Transverse colon (tissue), 4 donors: ENCODE data around the gene NETO2. TPM values are rescaled to one million over a fixed set of nuclear protein-coding genes. Genes with fewer than 3 reads are reported as not detected.

Source experiments
- DNase-seq: peaks from one replicate; pipeline ENCODE4 v3.0.0-alpha.2; 2019
- H3K27ac ChIP-seq, 4 donors: fragments of 200-600 bp; sonication (generic); 2 replicates each; pipeline ENCODE4 v1.5.1; 2016 to 2018; ENCODE audit warnings: inconsistent platforms in 4 of 4
- H3K27me3 ChIP-seq: fragments of 200-600 bp; sonication (generic); 2 replicates; pipeline ENCODE4 v1.5.1; 2017; ENCODE audit warnings: inconsistent platforms
- H3K36me3 ChIP-seq, 4 donors: fragments of 200-600 bp; sonication (generic); 2 replicates each; pipeline ENCODE4 v1.5.1; 2017 to 2019; ENCODE audit warnings: inconsistent platforms in 4 of 4
- H3K4me1 ChIP-seq, 4 donors: fragments of 200-600 bp; sonication (generic); 2 replicates each; pipeline ENCODE4 v1.5.1; 2017 to 2020; ENCODE audit warnings: inconsistent platforms in 4 of 4
- H3K4me3 ChIP-seq, 4 donors: fragments of 200-600 bp; sonication (generic); 1 replicate in 1 of 4; 2 replicates in 3 of 4; pipeline versions ENCODE4 v1.5.1 to v1.6.1; 2017 to 2019; ENCODE audit warnings: inconsistent platforms in 4 of 4
- H3K9me3 ChIP-seq, 2 donors: fragments of 200-600 bp; sonication (generic); 2 replicates each; pipeline ENCODE4 v1.5.1; 2017 to 2019; ENCODE audit warnings: inconsistent platforms in 2 of 2
- EP300 ChIP-seq: sonication (generic); formaldehyde crosslinking; IDR thresholded peaks from one replicate; pipeline ENCODE4 v1.6.1; 2017; ENCODE audit warnings: antibody characterized with exemption, low read depth
- POLR2A ChIP-seq: fragments of 450-650 bp; IDR thresholded peaks from one replicate; pipeline ENCODE4 v1.6.1; 2016; ENCODE audit warnings: antibody characterized with exemption, mild to moderate bottlenecking, moderate library complexity
- POLR2AphosphoS5 ChIP-seq, 3 donors: sonication (generic); formaldehyde crosslinking; IDR thresholded peaks; one replicate each; pipeline ENCODE4 v1.6.1; 2016; ENCODE audit warnings: antibody characterized with exemption in 3 of 3
- WGBS, 2 donors: methylation state at CpG; one replicate each; pipeline ENCODE4 v1.1.5; 2018; ENCODE audit warnings: low coverage in 1 of 2; 5-methylcytosine and 5-hydroxymethylcytosine counted together
- in situ Hi-C, 4 donors: fragments of 200-750 bp; cut with MboI; loops; one replicate each; pipeline versions ENCODE4 v1.15.0 to v1.15.1; 2017; ENCODE audit warnings: low sequenced_read_pairs in 3 of 4, low pct_ligation_motif_present in 1 of 4, low pct_unique_long_range_greater_than_20kb in 1 of 4
- intact Hi-C: fragments of 100-400 bp; cut with DNase I; formaldehyde crosslinking; loops from one replicate; pipeline ENCODE4 v1.15.1; 2023; ENCODE audit warnings: low total_unique reads
- total RNA-seq, 4 donors: library from RNA; depleted of rRNA; stranded (reverse); fragments of >200 nt; gene quantifications; one replicate each; pipeline ENCODE4 v1.1.0, GENCODE V29; 2016
- TF ChIP-seq, protein P1 (sequence below), 5 experiments: fragments of 200-600 bp in 3 of 5; fragments of 450-650 bp in 2 of 5; sonication (generic) in 3 of 5; IDR thresholded peaks; 1 replicate in 2 of 5; 2 replicates in 3 of 5; pipeline ENCODE4 v1.5.1; 2016 to 2017; ENCODE audit warnings: antibody characterized with exemption in 5 of 5, inconsistent platforms in 3 of 5, mild to moderate bottlenecking in 2 of 5, moderate library complexity in 1 of 5

NETO2 gene
- total RNA-seq, 4 donors from 2014 or later: 5.0 to 31.7 (median 15.9) TPM

DNA sequence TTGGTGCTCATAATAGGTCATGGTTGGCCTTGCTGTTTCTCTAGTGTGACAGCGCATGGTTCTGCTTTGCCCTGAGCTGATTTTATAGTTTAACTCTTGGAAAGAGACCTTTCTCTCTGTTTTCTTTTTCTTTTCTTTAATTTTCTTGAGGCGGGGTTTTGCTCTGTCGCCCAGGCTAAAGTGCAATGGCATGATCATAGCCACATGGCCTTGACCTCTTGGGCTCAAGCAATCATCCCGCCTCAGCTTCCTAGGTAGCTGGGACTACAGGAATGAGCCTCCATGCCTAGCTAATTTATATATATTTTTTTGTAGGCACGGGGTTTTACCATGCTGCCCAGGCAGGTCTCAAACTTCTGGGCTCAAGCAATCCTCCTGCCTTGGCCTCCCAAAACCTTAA is 89.8 kb downstream of the NETO2 start:
- Histone ChIP-seq H3K27me3 (no peaks in the 10 kb centered on the region), H3K36me3 (no peaks in the 10 kb centered on the region), H3K4me3 (no peak overlapping the region), H3K9me3 (no peaks in the 10 kb centered on the region), H3K27ac (no peak overlapping the region), H3K4me1 (peaks cover 0 to 11% (median 4%) of the 10 kb centered on the region in 4 donors)
- TF ChIP-seq, protein P1, sequence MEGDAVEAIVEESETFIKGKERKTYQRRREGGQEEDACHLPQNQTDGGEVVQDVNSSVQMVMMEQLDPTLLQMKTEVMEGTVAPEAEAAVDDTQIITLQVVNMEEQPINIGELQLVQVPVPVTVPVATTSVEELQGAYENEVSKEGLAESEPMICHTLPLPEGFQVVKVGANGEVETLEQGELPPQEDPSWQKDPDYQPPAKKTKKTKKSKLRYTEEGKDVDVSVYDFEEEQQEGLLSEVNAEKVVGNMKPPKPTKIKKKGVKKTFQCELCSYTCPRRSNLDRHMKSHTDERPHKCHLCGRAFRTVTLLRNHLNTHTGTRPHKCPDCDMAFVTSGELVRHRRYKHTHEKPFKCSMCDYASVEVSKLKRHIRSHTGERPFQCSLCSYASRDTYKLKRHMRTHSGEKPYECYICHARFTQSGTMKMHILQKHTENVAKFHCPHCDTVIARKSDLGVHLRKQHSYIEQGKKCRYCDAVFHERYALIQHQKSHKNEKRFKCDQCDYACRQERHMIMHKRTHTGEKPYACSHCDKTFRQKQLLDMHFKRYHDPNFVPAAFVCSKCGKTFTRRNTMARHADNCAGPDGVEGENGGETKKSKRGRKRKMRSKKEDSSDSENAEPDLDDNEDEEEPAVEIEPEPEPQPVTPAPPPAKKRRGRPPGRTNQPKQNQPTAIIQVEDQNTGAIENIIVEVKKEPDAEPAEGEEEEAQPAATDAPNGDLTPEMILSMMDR (IDR thresholded peaks at IDR 0.05): no peak
- intact Hi-C loops (no loop called here), in situ Hi-C loops (no loop called here)
- no peak for DNase-seq
- WGBS, 2 donors: 84 to 94% methylated on average over 3 to 5 of the region's 5 CpGs

DNA sequence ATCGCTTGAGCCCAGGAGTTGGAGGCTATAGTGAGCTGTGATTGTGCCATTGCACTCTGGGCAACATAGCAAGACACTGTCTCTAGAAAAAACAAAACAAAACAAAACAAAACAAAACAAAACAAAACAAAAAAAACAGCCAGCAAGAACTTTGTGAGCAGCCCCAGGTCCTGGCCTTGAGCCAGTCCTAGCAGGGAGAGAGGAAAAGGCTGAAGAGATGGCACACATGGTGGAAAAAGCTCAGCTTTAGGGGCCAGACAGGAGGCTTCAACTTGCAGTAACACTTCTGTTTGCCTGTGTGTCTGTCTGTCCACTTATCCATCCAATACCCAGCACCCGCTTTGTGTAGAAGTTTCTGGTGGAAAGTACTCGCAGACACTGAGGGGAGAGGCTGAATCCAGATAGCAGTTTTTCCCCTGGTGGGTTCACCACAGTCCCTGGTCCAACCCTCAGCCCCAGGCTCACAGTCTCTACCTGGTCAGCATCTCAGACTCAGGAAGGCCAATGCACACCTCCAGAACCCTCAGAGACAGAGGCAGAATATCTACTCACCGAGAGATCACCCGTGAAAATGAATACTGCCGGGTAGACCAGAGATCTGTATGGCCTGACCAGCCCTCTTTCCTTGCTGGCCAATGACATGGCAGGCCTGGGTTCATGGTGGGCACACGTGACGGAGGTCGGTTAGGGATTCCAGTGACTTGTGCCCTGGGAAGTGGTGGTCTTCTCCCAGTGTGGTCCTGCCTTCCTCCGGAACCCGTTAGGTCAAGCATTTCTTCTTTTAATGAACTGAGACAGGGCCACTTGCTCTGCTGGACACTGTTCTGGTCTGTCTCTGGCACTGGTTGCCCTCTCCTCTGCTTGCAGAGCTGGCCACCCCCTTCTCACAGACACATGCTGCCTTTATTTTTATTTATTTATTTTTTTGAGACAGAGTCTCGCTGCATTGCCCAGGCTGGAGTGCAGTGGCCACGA is 90.8 kb downstream of the NETO2 start:
- in situ Hi-C loops: no loop called here
- Histone ChIP-seq H3K27me3 (no peaks in the 10 kb centered on the region), H3K4me3 (no peak overlapping the region), H3K4me1 (peaks cover 0 to 3% (median under 1%) of the 10 kb centered on the region in 4 donors), H3K27ac (no peak overlapping the region), H3K9me3 (no peaks in the 10 kb centered on the region), H3K36me3 (no peaks in the 10 kb centered on the region)
- intact Hi-C loops: no loop called here
- DNase-seq: no peak
- no peak for TF ChIP-seq POLR2AphosphoS5 (IDR thresholded peaks at IDR 0.05)
- no peak for TF ChIP-seq POLR2A
- WGBS, 2 donors: 93 to 100% methylated on average over 2 to 13 of the region's 13 CpGs

DNA sequence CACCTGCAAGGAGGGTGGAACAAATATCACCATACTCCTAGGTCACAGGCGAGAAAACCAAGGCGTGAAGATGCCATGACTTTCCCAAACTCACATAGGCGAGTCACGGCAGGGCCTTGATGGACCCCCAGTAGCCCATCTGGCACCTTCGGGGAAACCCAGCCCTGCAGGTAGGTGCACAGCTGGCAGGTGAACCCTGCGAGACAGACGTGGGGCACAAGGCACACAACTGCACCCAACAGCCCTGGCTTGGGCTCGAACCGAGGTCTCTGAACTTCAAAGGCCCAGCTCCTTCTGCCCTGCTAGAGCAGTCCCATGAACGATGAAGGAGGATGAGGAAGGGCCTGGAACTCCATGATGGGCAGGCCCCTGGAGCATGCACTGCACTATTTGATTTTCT is 92.7 kb downstream of the NETO2 start:
- Histone ChIP-seq H3K27me3 (no peaks in the 10 kb centered on the region), H3K4me3 (no peak overlapping the region), H3K36me3 (no peaks in the 10 kb centered on the region), H3K27ac (no peak overlapping the region), H3K9me3 (no peaks in the 10 kb centered on the region), H3K4me1 (no peaks in the 10 kb centered on the region)
- 91% methylated on average over 10 of the region's 10 CpGs; no CpG with 5 or more reads in 1 of the 2 donors for WGBS, 2 donors
- in situ Hi-C loops: no loop called here
- no peak for DNase-seq
- intact Hi-C loops: no loop called here
- no peak for TF ChIP-seq POLR2AphosphoS5 (IDR thresholded peaks at IDR 0.05)
- TF ChIP-seq, protein P1 (IDR thresholded peaks at IDR 0.05): no peak
- TF ChIP-seq POLR2A: no peak
- TF ChIP-seq EP300: no peak

DNA sequence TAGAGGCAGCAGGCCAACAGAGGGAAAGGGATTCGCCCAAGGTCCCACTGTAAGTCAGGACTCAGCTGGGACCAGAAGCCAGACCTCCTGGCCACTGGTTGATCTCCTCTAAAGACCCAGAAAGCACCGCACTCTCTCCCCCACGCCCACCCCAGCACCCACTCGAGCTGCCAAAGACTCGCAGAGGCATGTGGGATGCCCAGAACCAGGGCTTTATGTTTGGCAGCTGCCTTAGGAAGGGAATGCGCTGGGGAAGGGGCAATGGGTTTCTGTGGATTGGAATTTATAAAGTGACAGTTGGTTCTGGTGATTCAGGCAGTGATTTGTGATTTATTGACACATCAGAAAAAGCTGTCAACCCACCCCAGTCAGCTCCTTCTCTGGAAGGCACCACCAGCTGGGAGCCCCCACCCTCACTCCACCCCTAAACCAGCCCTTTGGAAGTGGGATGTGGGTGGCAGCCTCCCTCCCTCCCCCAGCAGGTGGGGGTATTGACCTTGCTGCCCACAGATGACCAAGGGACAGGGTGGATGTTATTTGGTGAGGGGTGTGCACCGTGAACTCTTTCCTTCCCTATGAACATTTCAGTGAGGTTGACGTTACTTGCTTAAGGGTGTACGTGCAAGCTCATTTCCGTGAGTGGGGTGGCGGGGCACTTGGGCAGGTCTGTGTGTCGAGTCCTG is 93.7 kb downstream of the NETO2 start:
- Histone ChIP-seq H3K36me3 (no peaks in the 10 kb centered on the region), H3K4me3 (no peak overlapping the region), H3K27ac (no peak overlapping the region), H3K4me1 (no peaks in the 10 kb centered on the region), H3K9me3 (no peaks in the 10 kb centered on the region), H3K27me3 (no peaks in the 10 kb centered on the region)
- WGBS, 2 donors: 60 to 94% methylated on average over 1 to 12 of the region's 12 CpGs
- DNase-seq: no peak
- intact Hi-C loops: no loop called here
- in situ Hi-C loops: loop anchor here in 3 of 4 donors (10.0 to 25.0 kb wide), 3 partner anchors 85 to 1115 kb away; partner anchors contain the start of gene ABCC12 (in 2 of the 3)
- TF ChIP-seq, protein P1 (IDR thresholded peaks at IDR 0.05): no peak
- TF ChIP-seq POLR2AphosphoS5 (IDR thresholded peaks at IDR 0.05) (no peak), EP300 (no peak), POLR2A (no peak)
